Measurements from ENCODE around the gene ACADL. TPM values are rescaled to one million over a fixed set of nuclear protein-coding genes. Genes with fewer than 3 reads are reported as not detected.
"Not testable (repeated sequence)": the region's sequence is repeated elsewhere in the genome, so short reads cannot be mapped to it uniquely, and the experiment has no call there.

Gene ACADL
- total RNA-seq, 1 experiment from 2014 or later: not detected

DNA sequence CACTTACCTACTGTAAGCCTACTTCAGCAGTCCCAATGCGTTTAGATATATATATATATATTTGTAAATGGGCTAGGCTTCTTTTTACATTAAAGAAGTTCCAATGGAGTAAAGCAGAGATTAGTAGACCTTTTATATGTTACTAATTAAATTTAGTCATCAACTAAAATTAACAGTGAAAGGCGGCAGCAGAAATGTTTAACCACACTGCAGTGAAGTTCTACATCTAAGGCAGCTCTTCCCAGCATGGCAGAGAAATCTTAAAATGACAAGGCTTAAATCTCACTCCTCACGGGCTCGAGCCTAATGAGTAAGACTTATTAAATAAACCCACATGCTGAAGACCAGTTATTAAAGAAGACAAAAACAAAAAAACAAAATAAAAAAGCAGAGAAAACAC is 34.9 kb downstream of the ACADL start:
- Histone ChIP-seq H3K4me1 (replicated peaks) (no peaks in the 10 kb centered on the region), H3K9me3 (replicated peaks) (no peaks in the 10 kb centered on the region), H3K36me3 (no peaks in the 10 kb centered on the region), H3K4me3 (no peak overlapping the region), H3K27me3 (replicated peaks) (peaks cover 7% of the 10 kb centered on the region), H3K27ac (no peak overlapping the region)
- no peak for DNase-seq (ENCODE audit: low read depth in 1 of 2, low spot score in 2 of 2)

DNA sequence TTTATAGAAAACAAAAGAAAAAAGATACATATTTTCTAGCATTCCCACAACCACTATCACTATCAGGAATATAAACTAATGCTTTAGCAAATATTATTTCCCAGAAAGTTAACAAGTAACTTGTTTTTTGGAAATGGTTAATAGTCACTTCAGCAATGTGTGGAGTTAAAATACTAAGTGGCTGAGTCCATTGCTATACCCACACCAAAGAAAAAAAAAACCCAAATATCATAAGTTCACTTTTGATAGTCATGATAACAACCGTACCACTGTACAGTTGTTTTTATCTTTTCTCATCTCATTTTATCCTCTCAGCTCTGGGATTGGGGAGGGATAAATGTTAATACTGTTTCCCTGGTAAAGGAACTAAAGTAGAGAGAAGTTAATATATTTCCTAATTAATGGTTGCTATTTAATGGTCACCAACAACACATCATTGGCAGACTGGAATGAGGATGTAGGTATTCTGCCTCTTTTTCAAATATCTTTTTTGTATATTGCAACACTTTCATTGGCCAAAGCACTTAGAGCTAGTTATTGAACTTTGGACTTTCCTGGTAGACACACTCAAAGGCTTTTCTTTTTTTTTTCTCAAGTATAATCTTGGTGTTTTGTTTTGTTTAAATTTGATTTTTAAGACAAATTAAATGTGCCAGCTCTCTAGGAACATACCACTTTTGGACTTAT is 35.7 kb downstream of the ACADL start:
- no peaks in the 10 kb centered on the region for H3K4me1 ChIP-seq (replicated peaks)
- no peak overlapping the region for H3K4me3 ChIP-seq
- H3K27me3 ChIP-seq (replicated peaks): peaks cover 7% of the 10 kb centered on the region

DNA sequence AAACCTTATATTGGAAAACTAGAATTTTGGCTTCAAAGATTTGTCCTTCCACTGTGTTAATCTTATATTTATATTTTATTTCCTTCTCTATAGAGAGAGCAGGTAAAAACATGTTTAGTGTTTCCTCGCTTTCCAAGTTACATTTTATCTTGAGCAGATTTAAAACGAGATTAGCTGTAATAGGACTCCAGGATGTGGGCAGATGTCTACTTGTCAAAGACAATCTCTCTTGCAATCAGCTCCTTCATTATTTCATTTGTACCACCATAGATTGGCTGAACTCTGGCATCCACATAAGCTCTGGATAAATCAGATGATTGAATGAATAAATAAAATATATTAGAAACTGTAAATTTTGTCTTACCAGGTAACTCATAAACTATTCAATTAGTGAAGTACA is 36.5 kb downstream of the ACADL start:
- DNase-seq (ENCODE audit: low read depth in 1 of 2, low spot score in 2 of 2): no peak
- H3K27ac ChIP-seq: no peak overlapping the region
- no peaks in the 10 kb centered on the region for H3K9me3 ChIP-seq (replicated peaks)

More for the DNA sequence above, 35.7 kb downstream of the ACADL start:
- no peak for DNase-seq (ENCODE audit: low read depth in 1 of 2, low spot score in 2 of 2)
- H3K9me3 ChIP-seq (replicated peaks): no peaks in the 10 kb centered on the region
- no peak overlapping the region for H3K27ac ChIP-seq
- no peaks in the 10 kb centered on the region for H3K36me3 ChIP-seq

DNA sequence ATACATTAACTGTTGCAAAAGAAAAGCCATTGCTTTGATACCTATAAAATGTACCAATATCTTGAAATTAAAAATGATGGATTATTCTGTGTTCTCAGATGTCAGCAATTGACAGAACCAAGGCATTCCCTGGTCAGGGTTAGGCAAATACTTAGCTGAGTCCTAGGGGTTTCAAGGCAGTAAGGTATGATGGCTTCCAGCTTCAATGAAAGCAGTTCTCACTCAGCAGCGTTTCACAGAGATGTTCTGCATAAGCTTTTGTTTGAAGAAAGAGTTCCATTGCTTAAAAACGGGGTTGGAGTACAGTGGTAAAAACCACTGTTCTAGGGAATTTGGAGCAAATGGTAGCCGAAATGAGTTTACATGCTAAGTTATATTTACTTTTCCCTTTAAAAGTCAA is 37.1 kb downstream of the ACADL start:
- Histone ChIP-seq H3K27me3 (replicated peaks) (no peaks in the 10 kb centered on the region; the same call in 1 of the 2 replicates), H3K4me3 (no peak overlapping the region), H3K27ac (no peak overlapping the region), H3K9me3 (replicated peaks) (no peaks in the 10 kb centered on the region), H3K36me3 (no peaks in the 10 kb centered on the region), H3K4me1 (replicated peaks) (no peaks in the 10 kb centered on the region)
- no peak for DNase-seq (ENCODE audit: low read depth in 1 of 2, low spot score in 2 of 2)

More for the DNA sequence above, 36.5 kb downstream of the ACADL start:
- no peaks in the 10 kb centered on the region for H3K36me3 ChIP-seq
- H3K4me3 ChIP-seq: no peak overlapping the region
- H3K27me3 ChIP-seq (replicated peaks): peaks cover 2% of the 10 kb centered on the region
- H3K4me1 ChIP-seq (replicated peaks): no peaks in the 10 kb centered on the region

DNA sequence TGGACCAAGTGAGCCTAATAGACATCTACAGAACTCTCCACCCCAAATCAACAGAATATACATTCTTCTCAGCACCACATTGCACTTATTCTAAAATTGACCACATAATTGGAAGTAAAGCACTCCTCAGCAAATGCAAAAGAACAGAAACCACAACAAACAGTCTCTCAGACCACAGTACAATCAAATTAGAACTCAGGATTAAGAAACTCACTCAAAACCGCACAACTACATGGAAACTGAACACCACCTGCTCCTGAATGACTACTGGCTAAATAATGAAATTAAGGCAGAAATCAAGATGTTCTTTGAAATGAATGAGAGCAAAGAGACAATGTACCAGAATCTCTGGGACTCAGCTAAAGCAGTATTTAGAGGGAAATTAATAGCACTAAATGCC is 41.3 kb downstream of the ACADL start:
- H3K27ac ChIP-seq; H3K4me3 ChIP-seq; DNase-seq (ENCODE audit: low read depth in 1 of 2, low spot score in 2 of 2); H3K4me1 ChIP-seq (replicated peaks); H3K9me3 ChIP-seq (replicated peaks); H3K36me3 ChIP-seq; H3K27me3 ChIP-seq (replicated peaks): not testable (repeated sequence)

DNA sequence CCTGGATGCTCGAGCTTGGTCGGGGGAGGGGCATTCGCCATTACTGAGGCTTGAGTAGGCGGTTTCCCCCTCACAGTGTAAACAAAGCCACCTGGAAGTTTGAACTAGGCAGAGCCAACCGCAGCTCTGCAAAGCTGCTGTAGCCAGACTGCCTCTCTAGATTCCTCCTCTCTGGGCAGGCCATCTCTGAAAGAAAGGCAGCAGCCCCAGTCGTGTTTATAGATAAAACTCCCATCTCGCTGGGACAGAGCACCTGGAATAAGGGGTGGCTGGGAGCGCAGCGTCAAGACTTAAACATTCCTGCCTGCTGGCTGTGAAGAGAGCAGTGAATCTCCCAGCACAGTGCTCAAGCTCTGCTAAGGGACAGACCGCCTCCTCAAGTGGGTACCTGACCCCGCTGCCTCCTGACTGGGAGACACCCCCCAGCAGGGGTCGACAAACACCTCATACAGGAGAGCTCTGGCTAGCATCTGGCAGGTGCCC is 43.6 kb downstream of the ACADL start:
- H3K36me3 ChIP-seq; H3K4me3 ChIP-seq; H3K27ac ChIP-seq; H3K4me1 ChIP-seq (replicated peaks); DNase-seq (ENCODE audit: low read depth in 1 of 2, low spot score in 2 of 2); H3K9me3 ChIP-seq (replicated peaks); H3K27me3 ChIP-seq (replicated peaks): not testable (repeated sequence)

DNA sequence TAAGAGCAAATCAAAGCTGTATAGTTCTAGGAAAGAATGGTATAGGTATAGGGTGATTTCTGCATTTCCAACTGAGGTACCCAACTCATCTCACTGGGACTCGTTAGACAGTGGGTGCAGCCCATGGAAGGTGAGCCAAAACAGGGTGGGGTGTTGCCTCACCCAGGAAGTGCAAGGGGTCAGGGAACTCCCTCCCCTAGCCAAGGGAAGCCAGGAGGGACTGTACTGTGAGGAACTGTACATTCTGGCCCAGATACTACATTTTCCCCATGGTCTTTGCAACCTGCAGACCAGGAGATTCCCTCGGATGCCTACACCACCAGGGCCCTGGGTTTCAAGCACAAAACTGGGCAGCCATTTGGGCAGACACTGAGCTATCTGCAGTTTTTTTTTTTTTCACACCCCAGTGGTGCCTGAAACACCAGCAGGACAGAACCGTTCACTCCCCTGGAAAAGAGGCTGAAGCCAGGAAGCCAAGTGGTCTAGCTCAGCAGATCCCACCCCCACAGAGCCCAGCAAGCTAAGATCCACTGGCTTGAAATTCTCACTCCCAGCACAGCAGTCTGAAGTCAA is 44.1 kb downstream of the ACADL start:
- not testable (repeated sequence) for H3K36me3 ChIP-seq; H3K27ac ChIP-seq; H3K27me3 ChIP-seq (replicated peaks); H3K4me3 ChIP-seq; DNase-seq (ENCODE audit: low read depth in 1 of 2, low spot score in 2 of 2); H3K9me3 ChIP-seq (replicated peaks); H3K4me1 ChIP-seq (replicated peaks)

DNA sequence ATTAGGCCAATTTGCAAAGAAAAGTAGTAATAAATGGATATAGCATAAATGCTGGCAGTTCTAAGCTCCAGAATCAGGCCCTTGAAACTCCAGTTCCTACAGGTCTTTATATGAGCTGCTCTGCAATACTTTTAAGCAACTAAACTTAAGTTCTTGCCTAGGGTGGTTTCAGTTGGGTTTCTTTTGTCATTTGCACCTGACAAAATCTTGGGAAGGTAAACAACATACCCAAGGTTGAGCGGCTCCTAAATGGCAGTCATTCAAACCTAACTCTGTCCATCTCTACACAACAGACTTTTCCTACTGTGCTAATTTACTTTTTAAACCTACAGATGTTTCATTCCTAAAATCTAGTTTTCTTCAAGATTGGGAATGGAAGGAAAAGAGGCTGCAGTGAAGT is 44.8 kb downstream of the ACADL start:
- H3K36me3 ChIP-seq: no peaks in the 10 kb centered on the region
- H3K27ac ChIP-seq: no peak overlapping the region
- H3K4me1 ChIP-seq (replicated peaks): no peaks in the 10 kb centered on the region
- H3K9me3 ChIP-seq (replicated peaks): no peaks in the 10 kb centered on the region
- 0 out of 2 replicates have a peak, but pooled peaks cover 4% of the 10 kb centered on the region for H3K27me3 ChIP-seq (replicated peaks)
- no peak for DNase-seq (ENCODE audit: low read depth in 1 of 2, low spot score in 2 of 2)
- no peak overlapping the region for H3K4me3 ChIP-seq

DNA sequence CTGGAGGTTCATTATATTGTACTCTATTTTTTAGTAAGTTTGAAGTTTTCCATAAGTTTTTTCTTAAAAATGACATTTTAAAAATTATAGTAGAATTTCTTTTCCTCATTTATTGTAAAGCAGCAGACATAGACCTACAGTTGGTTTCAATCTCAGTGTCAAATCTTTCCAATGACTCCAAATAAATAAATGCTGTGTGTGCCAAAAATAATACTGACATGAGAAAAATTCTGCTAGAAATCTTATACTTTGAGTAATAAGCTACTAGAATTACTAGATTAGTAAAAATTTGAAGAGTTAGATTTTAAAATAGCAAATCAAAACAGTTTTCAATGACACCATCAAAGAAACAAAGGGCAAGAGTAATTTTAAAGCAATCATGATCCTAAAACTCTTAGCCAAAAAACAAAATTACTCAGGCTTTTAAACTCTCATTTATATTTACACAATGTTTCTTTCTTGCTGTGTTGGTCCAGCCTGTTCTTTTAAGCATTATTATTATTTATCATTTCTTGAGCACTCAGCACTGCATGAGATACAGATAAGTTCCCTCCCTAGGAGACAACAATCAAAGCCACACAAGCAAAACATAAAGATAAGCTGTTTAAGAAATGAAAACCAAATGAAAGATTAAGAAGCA is 45.8 kb downstream of the ACADL start:
- no peak for DNase-seq (ENCODE audit: low read depth in 1 of 2, low spot score in 2 of 2)
- 0 out of 2 replicates have a peak, but pooled peaks cover 4% of the 10 kb centered on the region for H3K27me3 ChIP-seq (replicated peaks)
- no peaks in the 10 kb centered on the region for H3K9me3 ChIP-seq (replicated peaks)
- H3K4me3 ChIP-seq: no peak overlapping the region
- H3K4me1 ChIP-seq (replicated peaks): no peaks in the 10 kb centered on the region
- no peaks in the 10 kb centered on the region for H3K36me3 ChIP-seq
- no peak overlapping the region for H3K27ac ChIP-seq

DNA sequence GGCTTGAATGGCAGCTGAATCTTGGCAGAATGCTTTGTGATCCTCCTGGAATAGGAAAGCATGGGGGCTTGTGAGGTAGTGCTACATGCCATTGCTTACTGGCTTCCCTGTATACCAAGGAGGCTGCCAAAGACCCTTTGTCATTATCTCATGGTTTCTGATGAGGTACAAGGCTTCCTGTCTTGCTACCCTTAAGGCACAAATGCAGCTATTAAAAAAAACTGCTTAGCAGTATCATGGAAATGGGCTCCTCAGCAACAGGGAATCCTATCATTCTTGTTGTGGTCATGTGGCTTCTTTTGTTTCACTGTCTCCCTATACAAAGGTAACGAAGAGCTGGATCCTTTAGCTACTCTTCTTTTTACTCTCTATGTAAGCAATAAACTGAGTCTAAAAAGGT is 47.5 kb downstream of the ACADL start:
- Histone ChIP-seq H3K9me3 (replicated peaks) (no peaks in the 10 kb centered on the region), H3K36me3 (no peaks in the 10 kb centered on the region)
- no peak for DNase-seq (ENCODE audit: low read depth in 1 of 2, low spot score in 2 of 2)

DNA sequence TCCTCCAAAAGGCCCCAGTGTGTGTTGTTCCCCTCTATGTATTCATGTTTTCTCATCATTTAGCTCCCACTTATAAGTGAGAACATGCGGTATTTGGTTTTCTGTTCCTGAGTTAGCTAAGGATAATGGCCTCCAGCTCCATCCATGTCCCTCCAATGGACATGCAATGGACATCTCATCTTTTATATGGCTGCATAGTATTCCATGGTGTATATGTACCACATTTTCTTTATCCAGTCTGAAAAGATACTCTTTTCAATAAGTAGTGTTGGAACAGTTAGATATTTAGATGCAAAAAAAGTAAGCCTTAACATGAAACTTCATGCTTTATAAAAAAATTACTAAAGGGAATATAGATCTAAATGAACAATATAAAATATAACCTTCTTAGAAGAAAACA is 48.1 kb downstream of the ACADL start:
- not testable (repeated sequence) for H3K27me3 ChIP-seq (replicated peaks); H3K4me3 ChIP-seq; H3K9me3 ChIP-seq (replicated peaks); H3K36me3 ChIP-seq; DNase-seq (ENCODE audit: low read depth in 1 of 2, low spot score in 2 of 2); H3K27ac ChIP-seq; H3K4me1 ChIP-seq (replicated peaks)

More for the DNA sequence above, 47.5 kb downstream of the ACADL start:
- Histone ChIP-seq H3K27me3 (replicated peaks) (0 out of 2 replicates have a peak, but pooled peaks cover 4% of the 10 kb centered on the region), H3K27ac (no peak overlapping the region), H3K4me1 (replicated peaks) (peaks cover under 1% of the 10 kb centered on the region; the same call in 1 of the 2 replicates), H3K4me3 (no peak overlapping the region)

DNA sequence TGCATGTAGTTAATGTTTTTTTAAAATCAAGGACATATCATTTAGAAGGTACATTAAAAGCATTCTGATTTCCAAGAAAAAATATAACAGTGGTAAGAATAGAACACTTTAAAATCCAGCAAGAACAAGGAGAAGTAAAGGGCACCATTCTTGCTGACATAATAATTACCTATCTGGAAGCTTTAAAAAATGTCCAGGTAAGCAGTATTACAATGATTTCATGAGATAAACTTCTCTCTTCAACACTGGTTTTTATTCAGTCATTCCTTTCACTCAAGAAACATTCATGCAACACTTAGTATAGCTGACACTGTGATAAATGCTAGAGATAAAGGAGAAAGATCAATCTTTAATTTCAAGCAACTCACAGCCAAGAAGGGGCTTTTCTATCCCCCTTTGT is 51.2 kb downstream of the ACADL start:
- no peak for DNase-seq (ENCODE audit: low read depth in 1 of 2, low spot score in 2 of 2)
- no peaks in the 10 kb centered on the region for H3K9me3 ChIP-seq (replicated peaks)
- peaks cover 6% of the 10 kb centered on the region; the same call in 1 of the 2 replicates for H3K4me1 ChIP-seq (replicated peaks)
- no peaks in the 10 kb centered on the region for H3K36me3 ChIP-seq
- H3K27ac ChIP-seq: no peak overlapping the region
- H3K27me3 ChIP-seq (replicated peaks): 0 out of 2 replicates have a peak, but pooled peaks cover 4% of the 10 kb centered on the region
- no peak overlapping the region for H3K4me3 ChIP-seq

DNA sequence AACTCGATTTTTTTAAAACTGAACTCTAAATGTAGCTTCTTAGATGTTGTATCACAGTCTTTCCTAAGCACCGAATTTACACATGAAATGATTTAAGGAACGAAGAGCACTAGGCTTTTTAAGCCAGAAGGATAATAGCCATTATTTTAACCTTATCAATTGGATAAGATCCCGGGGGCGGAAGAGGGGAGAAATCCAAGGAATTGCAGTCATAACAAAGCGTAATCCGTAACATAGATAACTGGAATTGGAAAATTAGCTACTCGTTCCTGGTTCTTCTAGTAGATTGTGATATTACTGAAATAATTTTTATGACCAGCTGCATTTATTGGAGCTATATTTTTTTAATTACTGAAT is 53.0 kb downstream of the ACADL start:
- Histone ChIP-seq H3K27me3 (replicated peaks) (no peaks in the 10 kb centered on the region), H3K4me1 (replicated peaks) (peaks cover 19% of the 10 kb centered on the region), H3K9me3 (replicated peaks) (no peaks in the 10 kb centered on the region), H3K4me3 (peak overlapping the region; percentile 90), H3K36me3 (no peaks in the 10 kb centered on the region), H3K27ac (no peak overlapping the region)
- DNase-seq (ENCODE audit: low read depth in 1 of 2, low spot score in 2 of 2): no peak
